GM23338 (cell line): ENCODE data around the gene IVD. TPM values are rescaled to one million over a fixed set of nuclear protein-coding genes. Genes with fewer than 3 reads are reported as not detected.

Experiments used
- ATAC-seq: fragments of 200-7000 bp; cut with Tn5 transposase; 3 replicates; pipeline ENCODE4 v1.9.1; 2020
- DNase-seq: peaks from one replicate; pipeline ENCODE4 v3.0.0-alpha.2; 2015; ENCODE audit warnings: low spot score
- H2AFZ ChIP-seq: fragments of 200-600 bp; sonication (generic); 2 replicates; pipeline ENCODE4 v1.8.0; 2016; ENCODE audit warnings: antibody characterized with exemption, mild to moderate bottlenecking, moderate library complexity
- H3F3A ChIP-seq: fragments of 200-600 bp; sonication (generic); replicated peaks from 2 replicates; pipeline ENCODE4 v1.8.0; 2017; ENCODE audit warnings: antibody characterized with exemption, mixed run types, low read depth
- H3K27ac ChIP-seq: fragments of 200-600 bp; sonication (generic); 2 replicates; pipeline ENCODE4 v1.6.1; 2016; ENCODE audit warnings: low read depth
- H3K27me3 ChIP-seq: fragments of 200-600 bp; sonication (generic); 2 replicates; pipeline ENCODE4 v1.8.0; 2016; ENCODE audit warnings: mild to moderate bottlenecking, mixed run types, moderate library complexity; ENCODE audit not compliant: insufficient read depth
- H3K36me3 ChIP-seq: fragments of 200-600 bp; sonication (generic); 2 replicates; pipeline ENCODE4 v1.8.0; 2016; ENCODE audit warnings: mild to moderate bottlenecking; ENCODE audit not compliant: insufficient read depth
- H3K4me1 ChIP-seq: fragments of 200-600 bp; sonication (generic); 2 replicates; pipeline ENCODE4 v1.8.0; 2016; ENCODE audit warnings: mild to moderate bottlenecking, moderate library complexity; ENCODE audit not compliant: insufficient read depth
- H3K4me2 ChIP-seq: fragments of 200-600 bp; sonication (generic); 2 replicates; pipeline ENCODE4 v1.7.1; 2017; ENCODE audit warnings: mixed run types
- H3K4me3 ChIP-seq: fragments of 200-600 bp; sonication (generic); 2 replicates; pipeline ENCODE4 v1.6.1; 2016; ENCODE audit warnings: mixed run types
- H3K79me2 ChIP-seq: fragments of 200-600 bp; sonication (generic); replicated peaks from 2 replicates; pipeline ENCODE4 v1.8.0; 2017; ENCODE audit warnings: mild to moderate bottlenecking; ENCODE audit not compliant: insufficient read depth
- H3K9me2 ChIP-seq: fragments of 200-600 bp; sonication (generic); 2 replicates; pipeline ENCODE4 v1.8.0; 2017; ENCODE audit not compliant: insufficient read depth
- H4K20me1 ChIP-seq: fragments of 200-600 bp; sonication (generic); replicated peaks from 2 replicates; pipeline ENCODE4 v1.8.0; 2017; ENCODE audit warnings: mild to moderate bottlenecking; ENCODE audit not compliant: insufficient read depth
- H3K27ac Mint-ChIP-seq: 2 replicates; pipeline ENCODE4 v1.8.0; 2020; ENCODE audit warnings: inconsistent platforms, mild to moderate bottlenecking, moderate library complexity, mixed read lengths
- H3K27me3 Mint-ChIP-seq: 3 replicates; pipeline ENCODE4 v1.8.0; 2022; ENCODE audit warnings: low read depth, mild to moderate bottlenecking, moderate library complexity, mixed read lengths, inconsistent platforms; ENCODE audit not compliant: insufficient read depth, poor library complexity
- H3K36me3 Mint-ChIP-seq: 3 replicates; pipeline ENCODE4 v1.8.0; 2021; ENCODE audit warnings: low read depth, mild to moderate bottlenecking, inconsistent platforms, moderate library complexity, mixed read lengths
- H3K4me1 Mint-ChIP-seq: 3 replicates; pipeline ENCODE4 v1.8.0; 2020; ENCODE audit warnings: mild to moderate bottlenecking, inconsistent platforms, mixed read lengths
- H3K4me3 Mint-ChIP-seq: 3 replicates; pipeline ENCODE4 v1.8.0; 2021; ENCODE audit warnings: moderate library complexity, mild to moderate bottlenecking, inconsistent platforms, mixed read lengths
- H3K9me3 Mint-ChIP-seq: 3 replicates; pipeline ENCODE4 v1.8.0; 2020; ENCODE audit warnings: moderate library complexity, mild to moderate bottlenecking, inconsistent platforms, mixed read lengths
- CREB1 ChIP-seq: fragments of 250-450 bp; sonication (Bioruptor Pico); IDR thresholded peaks from 2 replicates; pipeline ENCODE4 v1.5.0; 2020; ENCODE audit warnings: low read depth, mild to moderate bottlenecking, moderate library complexity
- CTCF ChIP-seq, 2 experiments: fragments of 200-600 bp in 1 of 2; sonication (generic) in 1 of 2; conservative IDR thresholded peaks; 2 replicates each; pipeline versions ENCODE4 v1.5.1 to v1.6.1; 2016 to 2017; ENCODE audit warnings: antibody characterized with exemption in 2 of 2, low read depth in 2 of 2, mild to moderate bottlenecking in 2 of 2, moderate library complexity in 1 of 2
- EZH2 ChIP-seq: fragments of 200-600 bp; sonication (generic); IDR thresholded peaks from one replicate; pipeline ENCODE4 v1.8.0; 2017; ENCODE audit warnings: antibody characterized with exemption, mild to moderate bottlenecking, low read depth; ENCODE audit not compliant: unreplicated experiment
- JUNB ChIP-seq: IDR thresholded peaks from one replicate; pipeline ENCODE4 v1.6.1; 2016; ENCODE audit warnings: antibody characterized with exemption; ENCODE audit not compliant: unreplicated experiment
- NANOG ChIP-seq: IDR thresholded peaks from 2 replicates; pipeline ENCODE4 v1.6.1; 2016; ENCODE audit warnings: antibody characterized with exemption, borderline replicate concordance
- POLR2AphosphoS5 ChIP-seq: IDR thresholded peaks from 2 replicates; pipeline ENCODE4 v1.6.1; 2016; ENCODE audit warnings: antibody characterized with exemption, low read depth
- REST ChIP-seq: IDR thresholded peaks from one replicate; pipeline ENCODE4 v1.6.1; 2018; ENCODE audit warnings: antibody characterized with exemption; ENCODE audit not compliant: unreplicated experiment
- STAT1 ChIP-seq: IDR thresholded peaks from one replicate; pipeline ENCODE4 v1.6.1; 2016; ENCODE audit warnings: antibody characterized with exemption; ENCODE audit not compliant: unreplicated experiment
- ZNF331 ChIP-seq: fragments of 250-450 bp; sonication (Bioruptor Pico); IDR thresholded peaks from 2 replicates; pipeline ENCODE4 v1.5.0; 2020; ENCODE audit warnings: low read depth, mild to moderate bottlenecking, moderate library complexity
- ZNF462 ChIP-seq: fragments of 250-450 bp; sonication (Bioruptor Pico); IDR thresholded peaks from 2 replicates; pipeline ENCODE4 v1.5.0; 2020; ENCODE audit warnings: mild to moderate bottlenecking, moderate library complexity
- polyA plus RNA-seq: library from polyadenylated mRNA; unstranded; fragments of >200 nt; fragmentation: Nextera tagmentation; extraction: Ambion mirVana; gene quantifications from 2 replicates; pipeline ENCODE4 v1.2.1, GENCODE V29; 2016
- total RNA-seq: library from RNA; depleted of rRNA; stranded (reverse); fragments of >200 nt; shearing (Covaris generic); gene quantifications from 2 replicates; pipeline ENCODE4 v1.2.3, GENCODE V29; 2014

IVD gene
- total and polyA plus RNA-seq, 2 experiments from 2014 or later: 54.1 to 75.4 TPM

GRCh38 chr15:40440743-40441564, 35.4 kb downstream of the IVD start, which contains the start of gene BAHD1:
Gene BAHD1 (plus strand): TSS chr15:40440953. CDS start chr15:40458465, 17,512 bp downstream.
- Histone ChIP-seq H3F3A (0 out of 2 replicates have a peak, but pooled peaks cover 2% of the 10 kb centered on the region), H3K9me2 (no peaks in the 10 kb centered on the region), H3K4me3 (peak within 1 kb of the TSS; percentile 82), H3K4me2 (peak within 1 kb of the TSS; percentile 100), H2AFZ (peak within 1 kb of the TSS; percentile 43; the same call in 1 of the 2 replicates), H4K20me1 (peaks cover 35% of the 10 kb centered on the region), H3K4me1 (peaks cover 57% of the 10 kb centered on the region), H3K36me3 (no peaks in the 10 kb centered on the region; the same call in 1 of the 2 replicates), H3K79me2 (peaks cover 45% of the 10 kb centered on the region), H3K27ac (peak within 1 kb of the TSS; percentile 78), H3K27me3 (peaks cover 7% of the 10 kb centered on the region; the same call in 1 of the 2 replicates)
- peak within 1 kb of the TSS; percentile 92 for H3K27ac Mint-ChIP-seq
- H3K4me3 Mint-ChIP-seq: peak within 1 kb of the TSS; percentile 94
- TF ChIP-seq ZNF331 (CRISPR knock-in tag) (no peak), POLR2AphosphoS5 (peak; percentile 45; the same call in 1 of the 2 replicates), NANOG (no peak), ZNF462 (no peak), EZH2 (no peak), CTCF (conservative IDR thresholded peaks at IDR 0.05; ENCODE audit: low read depth in 2 of 2) (peak in 1 of 2 experiments; percentile 3; a peak in 1 of 4 replicates), STAT1 (no peak), REST (no peak), JUNB (no peak), CREB1 (CRISPR knock-in tag) (no peak; the same call in 1 of the 2 replicates)
- DNase-seq (peak; percentile 98), ATAC-seq (peak; percentile 34)
- no peaks in the 10 kb centered on the region; the same call in 2 of the 3 replicates for H3K9me3 Mint-ChIP-seq
- peaks cover 27% of the 10 kb centered on the region for H3K27me3 Mint-ChIP-seq
- peaks cover 17% of the 10 kb centered on the region for H3K36me3 Mint-ChIP-seq
- H3K4me1 Mint-ChIP-seq: peaks cover 58% of the 10 kb centered on the region
